Measurements from ENCODE around the gene ADAMTS17.
"Not testable (repeated sequence)": the region's sequence is repeated elsewhere in the genome, so short reads cannot be mapped to it uniquely, and the experiment has no call there.

The ADAMTS17 gene

GRCh38 chr15:100066521-100067280 is 275.1 kb downstream of the ADAMTS17 start:
- DNase-seq = not testable (repeated sequence)

DNA sequence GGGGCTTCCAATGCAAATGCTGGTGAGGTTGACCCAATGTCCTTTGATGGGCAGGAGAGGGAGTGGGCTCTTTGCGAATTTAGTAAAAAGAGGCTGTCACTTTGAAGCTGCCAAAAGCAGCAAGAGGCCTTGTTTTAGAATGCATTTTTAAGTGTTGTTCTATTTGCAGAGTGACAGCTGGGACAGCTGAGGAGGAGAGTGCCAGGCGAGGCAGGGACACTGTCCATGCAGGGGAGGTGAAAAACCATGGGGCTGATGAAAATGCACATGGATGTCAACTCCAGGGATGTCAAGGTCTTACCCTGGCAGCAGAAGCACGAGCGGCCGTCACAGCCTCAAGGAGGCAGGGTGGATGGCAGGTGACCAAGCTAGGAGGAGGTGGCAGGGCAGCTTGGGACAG is 279.8 kb downstream of the ADAMTS17 start:
- no peak for DNase-seq

DNA sequence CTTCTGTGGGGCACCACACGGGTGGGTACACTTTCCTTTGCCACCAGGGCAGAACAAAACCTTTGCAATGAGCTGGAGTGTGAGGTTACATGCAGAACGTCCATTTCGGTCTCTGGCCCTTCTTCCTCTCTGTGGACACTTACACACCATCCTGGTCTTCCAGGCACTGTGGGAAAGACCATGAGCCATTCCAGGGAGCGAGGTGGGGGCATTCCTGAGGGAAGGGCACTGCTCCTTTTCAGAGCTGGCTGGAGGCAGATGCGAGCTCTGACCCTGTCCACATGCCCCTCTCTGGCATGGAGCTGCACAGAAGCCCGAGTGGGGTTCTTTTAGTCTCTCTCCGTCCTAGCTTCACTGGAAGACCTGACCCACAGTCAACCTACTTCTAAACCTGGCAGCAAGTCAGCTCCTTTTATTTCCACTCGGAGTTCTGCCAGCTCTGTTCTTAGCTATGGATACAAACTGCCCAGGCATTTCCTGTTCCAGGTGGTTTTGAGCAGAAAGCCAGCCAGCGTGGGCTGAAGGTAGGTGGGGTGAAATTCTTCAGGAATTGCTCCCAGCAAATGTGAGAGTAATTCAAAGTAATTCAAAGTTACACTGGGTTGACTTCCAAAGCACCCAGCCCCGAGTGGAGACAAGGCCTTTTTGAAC is 281.4 kb downstream of the ADAMTS17 start:
- DNase-seq = no peak

DNA sequence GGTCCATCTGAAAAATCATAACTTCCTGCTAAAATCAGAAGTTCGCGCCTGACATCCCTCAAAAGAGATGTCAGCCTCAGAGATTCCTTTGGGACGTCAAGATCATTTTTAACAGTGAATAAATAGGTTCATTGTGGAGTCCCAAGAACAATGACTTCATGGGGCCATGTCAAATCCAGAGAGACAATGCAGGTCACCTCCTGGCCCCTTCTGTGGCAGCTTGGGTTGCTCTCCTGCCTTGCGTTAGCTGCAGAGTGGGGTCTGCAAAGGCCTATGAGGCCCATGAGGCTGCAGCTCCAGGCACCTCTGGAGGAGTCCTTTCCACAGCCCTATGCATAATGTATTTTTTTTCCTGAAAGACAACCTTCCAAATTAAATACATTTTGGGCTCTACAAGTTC is 282.3 kb downstream of the ADAMTS17 start:
- no peak for DNase-seq

- DNase-seq = no peak
Observed at GRCh38 chr15:100059094-100059493, 282.7 kb downstream of the ADAMTS17 start.

GRCh38 chr15:100058458-100058857 is 283.3 kb downstream of the ADAMTS17 start:
- no peak for DNase-seq

DNA sequence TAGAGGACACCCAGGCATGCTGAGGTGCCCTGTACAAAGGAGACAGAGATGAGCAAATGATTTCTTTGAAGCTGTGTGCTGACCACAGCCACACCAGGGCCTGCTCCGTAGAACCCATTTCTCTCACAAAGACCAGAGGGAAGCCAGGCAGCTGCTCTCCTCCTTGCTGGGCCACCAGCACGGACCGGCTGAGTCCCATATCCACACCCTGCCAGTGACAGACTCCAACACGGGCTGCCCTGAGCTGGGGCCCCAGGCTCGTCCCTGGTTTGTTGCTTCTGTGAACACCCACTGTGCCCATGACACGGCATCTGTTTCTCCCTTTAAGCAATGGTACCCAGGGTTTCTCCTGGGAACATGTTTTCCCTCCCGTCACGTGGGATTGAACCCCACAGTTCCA is 284.5 kb downstream of the ADAMTS17 start:
- DNase-seq = no peak

DNA sequence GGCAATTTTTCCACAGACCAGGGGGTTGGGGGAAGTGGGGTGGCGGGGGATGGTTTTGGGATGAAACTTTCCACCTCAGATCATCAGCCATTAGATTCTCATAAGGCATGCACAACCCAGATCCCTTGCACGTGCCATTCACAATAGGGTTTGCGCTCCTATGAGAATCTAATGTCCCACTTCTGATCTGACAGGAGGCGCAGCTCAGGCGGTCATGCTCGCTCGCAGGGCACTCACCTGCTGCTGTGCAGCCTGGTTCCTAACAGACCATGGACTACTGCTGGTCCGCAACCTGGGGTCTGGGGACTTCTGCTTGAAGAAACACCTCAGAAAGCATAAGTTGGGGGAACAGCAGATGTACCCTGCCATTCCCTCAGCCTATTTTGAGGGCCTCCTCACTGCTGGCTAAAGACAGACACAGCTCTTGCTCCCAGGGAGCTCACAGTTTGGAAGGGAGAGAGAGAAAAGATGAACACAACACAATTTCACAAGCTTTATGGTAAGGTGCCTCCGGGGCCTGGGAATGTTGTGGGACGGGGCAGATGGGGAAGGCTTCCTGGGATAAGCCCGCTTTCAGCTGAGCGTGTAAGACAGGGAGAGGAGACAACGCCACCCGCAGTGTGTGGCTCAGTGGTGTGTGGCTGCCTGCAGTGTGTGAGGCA is 285.2 kb downstream of the ADAMTS17 start:
- DNase-seq = no peak

GRCh38 chr15:100055821-100056220 is 286.0 kb downstream of the ADAMTS17 start:
- no peak for DNase-seq

DNA sequence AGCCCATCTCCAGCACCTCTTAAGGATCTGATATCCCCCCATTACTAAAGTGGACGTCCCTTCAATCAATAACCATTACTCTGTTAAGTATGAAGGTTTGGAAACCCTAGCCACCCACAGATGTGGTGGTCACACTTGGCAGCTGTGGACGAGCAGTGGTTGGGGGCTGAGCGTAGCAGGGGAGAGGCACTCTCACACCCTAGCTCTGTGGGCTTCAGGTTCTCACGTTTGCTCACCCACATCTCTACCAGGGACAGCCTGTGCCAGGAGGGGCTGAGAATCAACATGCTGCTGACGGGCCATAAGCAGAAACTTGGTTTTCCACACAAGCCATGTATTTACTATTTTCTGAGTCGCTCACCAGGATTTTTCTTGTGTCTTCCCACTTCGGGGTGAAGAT is 287.2 kb downstream of the ADAMTS17 start:
- no peak for DNase-seq

DNA sequence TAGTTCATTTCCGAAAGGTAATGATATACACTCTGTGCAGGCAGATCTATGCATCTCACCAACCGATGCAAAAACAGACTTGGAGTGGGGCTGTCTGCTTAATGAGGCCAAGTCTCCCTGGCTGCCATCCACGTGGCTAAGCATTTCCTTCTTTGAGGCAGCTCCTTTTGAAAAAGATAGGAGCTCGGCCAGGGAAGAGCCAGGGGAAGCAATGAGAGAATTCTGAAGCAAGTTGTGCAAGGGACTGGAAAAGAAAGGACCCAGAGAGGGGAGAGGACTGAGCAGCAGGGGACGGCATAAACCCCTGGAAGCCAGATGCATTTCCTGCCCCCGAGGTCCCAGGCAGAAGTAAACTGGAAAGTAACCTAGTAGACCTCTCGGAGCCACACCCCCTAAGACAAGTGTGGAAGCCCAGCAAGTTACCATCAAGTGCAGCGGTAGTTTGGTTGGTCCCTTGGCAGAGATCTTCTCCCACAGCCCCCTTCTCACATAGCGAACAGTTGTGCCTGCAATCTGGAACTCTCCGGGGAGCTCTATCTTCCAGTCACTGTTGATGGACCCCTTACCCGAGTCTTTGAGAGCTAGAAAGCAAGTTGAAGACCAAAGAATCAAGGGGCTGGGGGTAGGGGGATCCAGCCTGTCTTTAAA is 288.2 kb downstream of the ADAMTS17 start:
- DNase-seq = no peak

DNA sequence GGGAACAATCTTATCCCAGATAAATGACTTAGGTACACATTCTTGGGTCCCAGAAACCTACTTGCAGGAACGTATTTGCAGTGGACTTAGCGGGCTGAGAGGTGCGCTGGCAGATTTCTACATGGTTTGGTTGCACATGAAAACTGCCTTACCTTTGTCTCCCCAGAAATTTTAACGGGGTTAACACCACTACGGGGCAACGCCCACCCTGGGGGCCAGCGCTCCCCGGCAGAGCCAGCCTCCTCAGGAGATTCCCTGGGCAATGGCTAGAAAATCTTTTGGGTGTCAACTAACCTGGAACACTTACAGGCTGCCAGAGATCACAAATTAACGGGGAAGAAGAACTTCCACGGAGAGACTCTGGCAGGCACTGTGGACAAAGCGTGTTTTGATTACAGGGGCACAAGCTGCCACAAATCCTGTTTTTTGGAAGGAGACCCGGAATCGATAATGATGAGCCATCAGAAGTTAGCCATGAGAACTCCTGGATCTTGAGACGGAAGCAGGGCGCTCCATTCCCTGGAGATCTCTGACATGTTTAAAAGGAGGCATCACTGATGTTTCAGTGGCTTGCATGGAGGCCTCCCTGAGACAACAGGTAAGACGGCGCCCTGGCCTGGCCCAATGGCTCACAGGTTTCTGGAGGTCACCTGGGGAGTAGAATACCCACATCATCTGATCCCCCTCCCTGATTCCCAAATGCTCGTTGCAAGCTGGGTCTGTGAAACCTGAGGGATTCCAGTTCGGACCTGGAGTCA is 288.9 kb downstream of the ADAMTS17 start:
- DNase-seq = no peak

DNA sequence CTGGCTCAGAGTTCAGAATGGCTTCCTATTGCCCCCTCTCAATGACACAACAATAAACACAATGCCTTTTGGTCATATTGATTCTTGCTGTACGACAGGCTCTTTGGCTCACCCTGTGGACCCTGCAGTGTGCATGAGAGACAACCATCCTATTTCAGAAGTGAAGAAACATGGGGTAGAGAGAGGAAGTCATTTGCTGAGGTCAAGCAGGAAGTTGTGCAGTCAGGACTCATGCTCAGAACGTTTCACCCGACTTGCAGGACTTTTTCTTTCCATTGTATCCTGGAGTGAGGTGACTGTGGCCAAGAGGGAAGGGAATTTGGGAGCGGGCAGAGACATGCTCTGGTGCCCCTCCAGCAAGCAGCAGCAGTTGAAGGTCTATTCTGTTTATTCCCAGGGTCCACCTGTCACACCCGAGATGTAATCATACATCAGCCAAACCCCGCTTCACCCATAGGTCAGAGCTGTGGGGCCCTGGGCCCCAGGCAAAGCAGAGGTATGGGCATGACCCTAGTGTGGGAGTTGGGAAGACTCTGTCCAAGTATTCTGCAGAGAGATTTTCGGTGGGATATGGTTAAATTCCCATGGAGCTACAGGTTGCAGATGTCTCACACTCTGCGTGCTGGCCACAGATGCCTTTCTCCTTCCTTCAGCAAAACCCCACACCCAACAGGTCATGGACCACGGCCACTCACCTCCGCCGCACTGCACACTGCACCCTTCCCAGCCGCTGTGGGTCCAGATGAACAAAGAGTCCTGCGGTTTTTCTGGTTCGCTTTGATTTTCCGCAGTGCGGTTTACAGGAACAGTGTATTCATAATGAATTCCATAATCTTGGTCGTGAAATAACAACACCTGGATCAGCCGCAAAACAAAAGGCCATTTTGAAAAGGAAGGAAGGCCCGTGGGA is 290.6 kb downstream of the ADAMTS17 start:
- no peak for DNase-seq

DNA sequence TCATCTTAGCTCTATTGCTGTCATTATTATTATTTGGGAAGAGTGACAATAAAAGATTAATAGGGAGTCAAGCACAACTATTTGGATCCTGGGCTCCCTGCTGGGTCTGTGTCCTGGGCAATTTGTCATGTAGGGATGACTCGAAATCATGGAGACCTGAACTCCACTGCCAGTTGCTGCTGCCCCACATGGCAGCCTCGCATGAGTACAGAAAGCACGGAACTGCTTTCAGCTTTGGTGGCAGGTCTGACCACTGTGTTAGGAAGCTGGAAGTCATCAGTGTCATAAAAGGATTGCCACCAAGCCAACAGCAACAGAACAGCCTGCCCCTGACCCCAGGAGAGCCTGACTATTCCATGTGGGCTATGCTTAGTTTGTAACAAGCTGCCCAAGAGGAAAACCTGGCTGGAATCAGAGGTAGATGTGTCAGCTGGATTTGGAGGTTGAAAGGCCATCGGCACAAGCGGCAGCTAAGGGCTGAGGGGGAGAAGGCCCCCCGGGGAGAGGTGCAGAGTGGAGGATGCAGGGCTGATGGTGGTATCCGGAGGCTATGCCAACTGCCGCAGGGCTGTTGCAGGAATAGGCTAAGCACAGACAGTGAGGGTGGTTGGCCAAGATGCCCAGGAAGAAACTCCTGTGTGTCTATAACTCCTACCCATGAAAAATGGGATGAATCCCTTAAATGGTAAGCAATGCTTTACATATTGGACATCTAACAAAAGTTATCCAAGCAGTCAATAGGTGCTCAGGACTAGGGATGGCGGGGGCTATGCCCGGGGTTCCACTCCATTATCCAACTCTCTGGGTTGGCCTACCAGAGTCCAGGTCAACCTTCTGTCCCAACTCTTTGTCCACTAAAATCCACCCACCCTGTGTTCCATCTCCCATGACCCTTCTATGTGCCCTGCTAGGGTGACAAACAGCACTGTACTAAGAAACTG is 291.6 kb downstream of the ADAMTS17 start:
- DNase-seq = no peak

GRCh38 chr15:100049483-100049882 is 292.3 kb downstream of the ADAMTS17 start:
- DNase-seq = no peak

GRCh38 chr15:100048736-100049135 is 293.0 kb downstream of the ADAMTS17 start:
- no peak for DNase-seq

GRCh38 chr15:100043692-100044091 is 298.1 kb downstream of the ADAMTS17 start:
- DNase-seq = no peak

- DNase-seq = no peak
Observed at GRCh38 chr15:100043068-100043641, 298.6 kb downstream of the ADAMTS17 start.

- no peak for DNase-seq
Observed at GRCh38 chr15:100042558-100042957, 299.2 kb downstream of the ADAMTS17 start.

Data from activated CD4-positive, alpha-beta T cell treated with anti-CD3 and anti-CD28 coated beads, Interleukin-2, amount 50 U/mL, for 4 hours (primary cell).